Measurements from ENCODE around the gene ABCB9. TPM values are rescaled to one million over a fixed set of nuclear protein-coding genes. Genes with fewer than 3 reads are reported as not detected.

The ABCB9 gene
- polyA plus RNA-seq, 1 donor from 2014 or later = 19.7 TPM

- Histone ChIP-seq H3K79me2 (replicated peaks; ENCODE audit: insufficient read depth, low read length) (peaks cover 66% of the 10 kb centered on the region), H3K27ac (ENCODE audit: low read length) (peak overlapping the region; percentile 92), H4K20me1 (ENCODE audit: insufficient read depth) (no peaks in the 10 kb centered on the region)
Measured at GRCh38 chr12:122880668-122881067, 85.6 kb downstream of the ABCB9 start.

GRCh38 chr12:122880155-122880667 is 86.1 kb downstream of the ABCB9 start:
- Histone ChIP-seq H3K9ac (ENCODE audit: low read length) (peak overlapping the region; percentile 63), H3K36me3 (ENCODE audit: insufficient read depth, low read length) (no peaks in the 10 kb centered on the region), H3K4me3 (ENCODE audit: low read length) (peak overlapping the region; percentile 55), H3K9me2 (ENCODE audit: insufficient read depth, low read length) (no peaks in the 10 kb centered on the region), H3K4me2 (ENCODE audit: low read length) (peak overlapping the region; percentile 43), H3K79me2 (replicated peaks; ENCODE audit: insufficient read depth, low read length) (peaks cover 68% of the 10 kb centered on the region), H2AFZ (ENCODE audit: low read depth, low read length) (peak overlapping the region; percentile 29), H3K27me3 (ENCODE audit: insufficient read depth, low read depth, low read length) (no peaks in the 10 kb centered on the region), H3K27ac (ENCODE audit: low read length) (peak overlapping the region; percentile 92), H4K20me1 (ENCODE audit: insufficient read depth) (no peaks in the 10 kb centered on the region), H3K9me3 (ENCODE audit: low read length) (no peaks in the 10 kb centered on the region), H3F3A (ENCODE audit: insufficient read depth, low read length, poor library complexity, severe bottlenecking) (peaks cover 4% of the 10 kb centered on the region)
- TF ChIP-seq EZH2 (IDR thresholded peaks at IDR 0.05; ENCODE audit: borderline replicate concordance, insufficient read depth, low read length, poor library complexity, severe bottlenecking) = no peak
- TF ChIP-seq EP300 (conservative IDR thresholded peaks at IDR 0.05; ENCODE audit: poor library complexity, severe bottlenecking) = peak; percentile 65
- TF ChIP-seq REST (IDR thresholded peaks at IDR 0.05; ENCODE audit: borderline replicate concordance) = peak; percentile 59
- TF ChIP-seq POLR2AphosphoS5 (IDR thresholded peaks at IDR 0.05) = peak; percentile 83

More at GRCh38 chr12:122880668-122881067, 85.6 kb downstream of the ABCB9 start:
- H3K9me2 ChIP-seq (ENCODE audit: insufficient read depth, low read length) = no peaks in the 10 kb centered on the region
- H3F3A ChIP-seq (ENCODE audit: insufficient read depth, low read length, poor library complexity, severe bottlenecking) = peaks cover 4% of the 10 kb centered on the region
- peak overlapping the region; percentile 63 for H3K9ac ChIP-seq (ENCODE audit: low read length)
- H2AFZ ChIP-seq (ENCODE audit: low read depth, low read length) = peak overlapping the region; percentile 29
- peak overlapping the region; percentile 55 for H3K4me3 ChIP-seq (ENCODE audit: low read length)
- TF ChIP-seq POLR2AphosphoS5 (IDR thresholded peaks at IDR 0.05) (no peak), REST (IDR thresholded peaks at IDR 0.05; ENCODE audit: borderline replicate concordance) (peak; percentile 38), RAD21 (conservative IDR thresholded peaks at IDR 0.05) (peak; percentile 80), EP300 (conservative IDR thresholded peaks at IDR 0.05; ENCODE audit: poor library complexity, severe bottlenecking) (no peak), TAF1 (IDR thresholded peaks at IDR 0.05; ENCODE audit: low read depth) (no peak), SMC3 (conservative IDR thresholded peaks at IDR 0.05; ENCODE audit: poor library complexity) (peak; percentile 81), EZH2 (IDR thresholded peaks at IDR 0.05; ENCODE audit: borderline replicate concordance, insufficient read depth, low read length, poor library complexity, severe bottlenecking) (no peak), CTCF (IDR thresholded peaks at IDR 0.05; ENCODE audit: poor library complexity, severe bottlenecking) (peak; percentile 85), MXI1 (conservative IDR thresholded peaks at IDR 0.05; ENCODE audit: poor library complexity, severe bottlenecking) (peak; percentile 27)
- H3K4me2 ChIP-seq (ENCODE audit: low read length) = peak overlapping the region; percentile 43
- no peaks in the 10 kb centered on the region for H3K36me3 ChIP-seq (ENCODE audit: insufficient read depth, low read length)
- H3K27me3 ChIP-seq (ENCODE audit: insufficient read depth, low read depth, low read length) = no peaks in the 10 kb centered on the region
- no peaks in the 10 kb centered on the region for H3K9me3 ChIP-seq (ENCODE audit: low read length)
